Testis (tissue), 2 donors: ENCODE results near the gene VWA7.

Experiments used
- POLR2A ChIP-seq: fragments of 450-650 bp; IDR thresholded peaks from one replicate; pipeline ENCODE4 v1.6.1; 2017; ENCODE audit warnings: antibody characterized with exemption, mild to moderate bottlenecking, moderate library complexity
- TF ChIP-seq, protein P1 (sequence below), 3 experiments: fragments of 450-650 bp in 2 of 3; fragments of 200-600 bp in 1 of 3; sonication (generic) in 1 of 3; IDR thresholded peaks; one replicate each; pipeline ENCODE4 v1.5.1; 2016 to 2019; ENCODE audit warnings: antibody characterized with exemption in 3 of 3, mild to moderate bottlenecking in 2 of 3, moderate library complexity in 1 of 3

DNA sequence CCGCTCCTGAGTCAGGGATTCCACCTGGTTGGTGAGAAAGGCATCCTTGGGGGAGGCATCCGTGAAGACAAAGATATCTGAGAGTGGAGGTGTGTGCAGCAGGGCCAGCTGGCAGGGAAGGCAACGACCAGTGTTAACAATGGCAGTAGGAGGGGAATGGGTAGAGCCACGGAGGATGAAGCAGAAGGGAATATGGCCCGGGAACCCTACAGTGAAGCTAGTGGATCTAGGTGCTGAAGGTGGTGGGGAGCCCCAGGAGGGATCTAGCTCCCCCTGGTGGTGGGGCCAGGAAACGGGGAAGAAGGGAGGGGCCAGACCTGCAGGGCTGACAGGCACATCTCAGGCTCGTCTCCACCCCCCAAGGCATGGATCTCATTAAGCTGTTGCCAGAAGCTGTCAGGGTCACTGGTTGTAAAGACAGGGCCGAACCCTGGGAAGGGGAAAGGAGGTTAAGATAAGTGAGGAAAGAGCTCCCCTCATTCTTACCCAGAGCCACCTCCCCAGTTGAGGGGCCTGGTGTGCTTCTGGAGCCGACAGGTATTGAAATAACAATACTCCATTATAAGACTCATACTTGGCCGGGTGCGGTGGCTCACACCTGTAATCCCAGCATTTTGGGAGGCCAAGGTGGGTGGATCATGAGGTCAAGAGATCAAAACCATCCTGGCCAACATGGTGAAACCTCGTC, 7.3 kb downstream of the VWA7 start:
- TF ChIP-seq, protein P1, sequence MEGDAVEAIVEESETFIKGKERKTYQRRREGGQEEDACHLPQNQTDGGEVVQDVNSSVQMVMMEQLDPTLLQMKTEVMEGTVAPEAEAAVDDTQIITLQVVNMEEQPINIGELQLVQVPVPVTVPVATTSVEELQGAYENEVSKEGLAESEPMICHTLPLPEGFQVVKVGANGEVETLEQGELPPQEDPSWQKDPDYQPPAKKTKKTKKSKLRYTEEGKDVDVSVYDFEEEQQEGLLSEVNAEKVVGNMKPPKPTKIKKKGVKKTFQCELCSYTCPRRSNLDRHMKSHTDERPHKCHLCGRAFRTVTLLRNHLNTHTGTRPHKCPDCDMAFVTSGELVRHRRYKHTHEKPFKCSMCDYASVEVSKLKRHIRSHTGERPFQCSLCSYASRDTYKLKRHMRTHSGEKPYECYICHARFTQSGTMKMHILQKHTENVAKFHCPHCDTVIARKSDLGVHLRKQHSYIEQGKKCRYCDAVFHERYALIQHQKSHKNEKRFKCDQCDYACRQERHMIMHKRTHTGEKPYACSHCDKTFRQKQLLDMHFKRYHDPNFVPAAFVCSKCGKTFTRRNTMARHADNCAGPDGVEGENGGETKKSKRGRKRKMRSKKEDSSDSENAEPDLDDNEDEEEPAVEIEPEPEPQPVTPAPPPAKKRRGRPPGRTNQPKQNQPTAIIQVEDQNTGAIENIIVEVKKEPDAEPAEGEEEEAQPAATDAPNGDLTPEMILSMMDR (IDR thresholded peaks at IDR 0.05), result peak in 2 of 3 experiments; percentile 25 to 53
- TF ChIP-seq POLR2A, result no peak
